Tibial nerve (tissue), 4 donors: ENCODE data around the gene MRPL45.

Experiments
- EP300 ChIP-seq, 2 donors: sonication (generic); formaldehyde crosslinking; IDR thresholded peaks; one replicate each; pipeline ENCODE4 v1.6.1; 2017; ENCODE audit warnings: antibody characterized with exemption in 2 of 2, mild to moderate bottlenecking in 1 of 2
- POLR2A ChIP-seq, 2 donors: fragments of 450-650 bp; IDR thresholded peaks; one replicate each; pipeline ENCODE4 v1.6.1; 2017; ENCODE audit warnings: antibody characterized with exemption in 2 of 2, mild to moderate bottlenecking in 2 of 2, moderate library complexity in 2 of 2
- TF ChIP-seq, protein P1 (sequence below), 5 experiments: fragments of 200-600 bp in 3 of 5; fragments of 450-650 bp in 2 of 5; sonication (generic) in 3 of 5; IDR thresholded peaks; one replicate each; pipeline ENCODE4 v1.5.1; 2016 to 2019; ENCODE audit warnings: antibody characterized with exemption in 5 of 5, mild to moderate bottlenecking in 3 of 5, moderate library complexity in 2 of 5

DNA sequence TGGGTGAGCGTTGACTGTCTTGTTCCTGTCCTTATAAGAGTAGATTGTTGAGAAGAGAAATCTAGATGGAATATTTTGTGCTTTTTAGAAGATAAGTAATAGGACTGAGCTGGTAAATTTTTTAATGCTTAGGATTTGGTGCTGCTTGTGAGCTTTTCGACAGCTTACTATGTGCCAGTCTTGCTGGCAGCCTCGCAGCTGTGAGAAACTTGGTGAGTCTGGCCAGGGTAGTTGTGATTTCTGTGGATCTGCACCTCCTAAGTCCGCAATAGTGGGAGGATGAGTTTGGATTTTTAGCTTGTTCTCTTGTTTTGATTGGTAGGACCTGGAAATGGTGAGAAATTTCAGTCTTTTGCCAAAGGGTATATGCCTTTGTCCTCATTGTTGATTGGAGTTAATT, 58.3 kb downstream of the MRPL45 start:
- TF ChIP-seq, protein P1, sequence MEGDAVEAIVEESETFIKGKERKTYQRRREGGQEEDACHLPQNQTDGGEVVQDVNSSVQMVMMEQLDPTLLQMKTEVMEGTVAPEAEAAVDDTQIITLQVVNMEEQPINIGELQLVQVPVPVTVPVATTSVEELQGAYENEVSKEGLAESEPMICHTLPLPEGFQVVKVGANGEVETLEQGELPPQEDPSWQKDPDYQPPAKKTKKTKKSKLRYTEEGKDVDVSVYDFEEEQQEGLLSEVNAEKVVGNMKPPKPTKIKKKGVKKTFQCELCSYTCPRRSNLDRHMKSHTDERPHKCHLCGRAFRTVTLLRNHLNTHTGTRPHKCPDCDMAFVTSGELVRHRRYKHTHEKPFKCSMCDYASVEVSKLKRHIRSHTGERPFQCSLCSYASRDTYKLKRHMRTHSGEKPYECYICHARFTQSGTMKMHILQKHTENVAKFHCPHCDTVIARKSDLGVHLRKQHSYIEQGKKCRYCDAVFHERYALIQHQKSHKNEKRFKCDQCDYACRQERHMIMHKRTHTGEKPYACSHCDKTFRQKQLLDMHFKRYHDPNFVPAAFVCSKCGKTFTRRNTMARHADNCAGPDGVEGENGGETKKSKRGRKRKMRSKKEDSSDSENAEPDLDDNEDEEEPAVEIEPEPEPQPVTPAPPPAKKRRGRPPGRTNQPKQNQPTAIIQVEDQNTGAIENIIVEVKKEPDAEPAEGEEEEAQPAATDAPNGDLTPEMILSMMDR (IDR thresholded peaks at IDR 0.05): no peak
- TF ChIP-seq POLR2A (IDR thresholded peaks at IDR 0.05) (no peak), EP300 (IDR thresholded peaks at IDR 0.05) (no peak)
